HCT116 (cell line): ENCODE results near the gene TMSB4X. TPM values are rescaled to one million over a fixed set of nuclear protein-coding genes. Genes with fewer than 3 reads are reported as not detected.

Experiments used
- ATAC-seq: fragments of 200-7000 bp; cut with Tn5 transposase; 2 replicates; pipeline ENCODE4 v1.9.1; 2020; ENCODE audit warnings: mild to moderate bottlenecking, moderate library complexity
- BruUV-seq: library from RNA; stranded (reverse); fragments of 400-500 nt; replicated peaks from 2 replicates; lab custom pipeline; 2021; lab: Mats Ljungman, UMichigan
- CTCF ChIA-PET: fragments of 300-600 bp; sonication (Branson Sonifier 250); formaldehyde crosslinking; loops from one replicate; lab custom pipeline; 2021; ENCODE audit warnings: antibody characterized with exemption; lab: Charles Lee
- POLR2A ChIA-PET: fragments of 300-600, 350-600 bp; sonication (Branson Sonifier 250); formaldehyde crosslinking; loops from one replicate; lab custom pipeline; 2021; ENCODE audit warnings: antibody characterized with exemption; lab: Charles Lee
- RAD21 ChIA-PET, 2 experiments: fragments of 300-600 bp; sonication (Branson Sonifier 250); formaldehyde crosslinking; loops; one replicate each; lab custom pipeline; 2023; ENCODE audit warnings: low total read pairs in 2 of 2; ENCODE audit not compliant: uncharacterized antibody in 2 of 2, unreplicated experiment in 2 of 2, low non-redundant PET in 1 of 2; lab: Charles Lee
- DNase-seq: peaks from one replicate; pipeline ENCODE4 v3.0.0-alpha.2; 2010; ENCODE audit warnings: low read depth, low spot score
- H2AFZ ChIP-seq: fragments of 200-600 bp; shearing (Covaris generic), sonication (generic); 2 replicates; pipeline ENCODE4 v1.6.1; 2017; ENCODE audit warnings: low read depth, mixed run types, mixed read lengths, antibody characterized with exemption, low read length; ENCODE audit not compliant: poor library complexity, severe bottlenecking
- H3K27ac ChIP-seq: 2 replicates; pipeline ENCODE4 v1.5.1; 2012; ENCODE audit warnings: low read depth, low read length
- H3K27me3 ChIP-seq: fragments of 200-600 bp; sonication (generic); 2 replicates; pipeline ENCODE4 v1.6.1; 2016; ENCODE audit warnings: mixed run types, low read length, mixed read lengths; ENCODE audit not compliant: insufficient read depth
- H3K36me3 ChIP-seq, 2 experiments: fragments of 200-500 bp in 1 of 2; fragments of 200-600 bp in 1 of 2; sonication (Bioruptor generic) in 1 of 2; sonication (generic) in 1 of 2; 2 replicates each; pipeline versions ENCODE4 v1.5.1 to v1.6.1; 2014 to 2016; ENCODE audit warnings: low read length in 2 of 2, inconsistent platforms in 1 of 2, mixed read lengths in 1 of 2, mixed run types in 1 of 2; ENCODE audit not compliant: insufficient read depth in 2 of 2, control insufficient read depth in 1 of 2
- H3K4me1 ChIP-seq, 2 experiments: fragments of 200-600 bp in 1 of 2; sonication (generic) in 1 of 2; 2 replicates each; pipeline versions ENCODE4 v1.5.1 to v1.6.1; 2012 to 2017; ENCODE audit warnings: low read length in 2 of 2, inconsistent platforms in 1 of 2, mild to moderate bottlenecking in 1 of 2, mixed read lengths in 1 of 2, mixed run types in 1 of 2, moderate library complexity in 1 of 2; ENCODE audit not compliant: insufficient read depth in 2 of 2, control insufficient read depth in 1 of 2
- H3K4me2 ChIP-seq: fragments of 200-600 bp; sonication (generic); 2 replicates; pipeline ENCODE4 v1.6.1; 2017; ENCODE audit warnings: mixed run types, low read length, mixed read lengths
- H3K4me3 ChIP-seq, 2 experiments: fragments of 200-600 bp in 1 of 2; sonication (generic) in 1 of 2; replicated peaks in 1 of 2; 2 replicates each; pipeline ENCODE4 v1.5.1; 2011 to 2016; ENCODE audit warnings: low read length in 2 of 2, control low read depth in 1 of 2, low read depth in 1 of 2, mild to moderate bottlenecking in 1 of 2, mixed read lengths in 1 of 2, mixed run types in 1 of 2
- H3K79me2 ChIP-seq: fragments of 200-600 bp; sonication (generic); 2 replicates; pipeline ENCODE4 v1.6.1; 2017; ENCODE audit warnings: mild to moderate bottlenecking, mixed run types, low read length, moderate library complexity, mixed read lengths; ENCODE audit not compliant: insufficient read depth
- H3K9ac ChIP-seq: fragments of 200-600 bp; sonication (generic); 2 replicates; pipeline ENCODE4 v1.6.1; 2016; ENCODE audit warnings: low read length, mixed read lengths
- H3K9me2 ChIP-seq: fragments of 200-600 bp; sonication (generic), shearing (Covaris generic); 2 replicates; pipeline ENCODE4 v1.6.1; 2017; ENCODE audit warnings: mixed run types, mild to moderate bottlenecking, moderate library complexity; ENCODE audit not compliant: insufficient read depth
- H3K9me3 ChIP-seq, 2 experiments: fragments of 200-500 bp in 1 of 2; fragments of 200-600 bp in 1 of 2; sonication (Bioruptor generic) in 1 of 2; sonication (generic) in 1 of 2; 2 replicates each; pipeline ENCODE4 v1.6.1; 2014 to 2017; ENCODE audit warnings: low read length in 2 of 2, mixed read lengths in 2 of 2, inconsistent platforms in 1 of 2, low read depth in 1 of 2, mild to moderate bottlenecking in 1 of 2, mixed run types in 1 of 2, moderate library complexity in 1 of 2; ENCODE audit not compliant: control insufficient read depth in 1 of 2, insufficient read depth in 1 of 2
- H4K20me1 ChIP-seq: fragments of 200-600 bp; sonication (generic), shearing (Covaris generic); 2 replicates; pipeline ENCODE4 v1.6.1; 2017; ENCODE audit warnings: mixed run types, mild to moderate bottlenecking, moderate library complexity; ENCODE audit not compliant: insufficient read depth
- CBX3 ChIP-seq: IDR thresholded peaks from 2 replicates; pipeline ENCODE4 v1.6.1; 2012; ENCODE audit warnings: low read depth
- CEBPB ChIP-seq: IDR thresholded peaks from 2 replicates; pipeline ENCODE4 v1.6.1; 2012; ENCODE audit warnings: low read depth
- SIN3A ChIP-seq: IDR thresholded peaks from 2 replicates; pipeline ENCODE4 v1.6.1; 2012; ENCODE audit warnings: low read depth
- SRF ChIP-seq: IDR thresholded peaks from 2 replicates; pipeline ENCODE4 v1.6.1; 2012; ENCODE audit warnings: low read depth
- ZNF274 ChIP-seq: fragments of 200-500 bp; sonication (Bioruptor generic); IDR thresholded peaks from 2 replicates; pipeline ENCODE4 v1.6.1; 2014; ENCODE audit warnings: mild to moderate bottlenecking, low read depth, low read length, inconsistent platforms
- intact Hi-C: fragments of 100-400 bp; cut with micrococcal nuclease; formaldehyde crosslinking; loops from 2 replicates; pipeline ENCODE4 v1.10.0; 2022
- total RNA-seq: library from RNA; stranded (reverse); gene quantifications from one replicate; pipeline ENCODE4 v1.2.1, GENCODE V29; 2021; ENCODE audit not compliant: unreplicated experiment
- TF ChIP-seq, protein P1 (sequence below), 3 experiments: fragments of 200-600 bp in 1 of 3; sonication (generic) in 1 of 3; IDR thresholded peaks in 2 of 3; conservative IDR thresholded peaks in 1 of 3; 2 replicates each; pipeline ENCODE4 v1.5.1; 2012 to 2017; ENCODE audit warnings: low read depth in 2 of 3, low read length in 2 of 3, antibody characterized with exemption in 1 of 3, borderline replicate concordance in 1 of 3, control low read depth in 1 of 3, mild to moderate bottlenecking in 1 of 3, mixed read lengths in 1 of 3, mixed run types in 1 of 3, moderate library complexity in 1 of 3; ENCODE audit not compliant: insufficient read depth in 1 of 3
- TF ChIP-seq, protein P2 (sequence below): IDR thresholded peaks from 2 replicates; pipeline ENCODE4 v1.6.1; 2012
- TF ChIP-seq, protein P3 (sequence below): IDR thresholded peaks from 2 replicates; pipeline ENCODE4 v1.6.1; 2012; ENCODE audit warnings: low read depth

Gene TMSB4X
- total RNA-seq, 1 experiment from 2014 or later = 407 TPM

DNA sequence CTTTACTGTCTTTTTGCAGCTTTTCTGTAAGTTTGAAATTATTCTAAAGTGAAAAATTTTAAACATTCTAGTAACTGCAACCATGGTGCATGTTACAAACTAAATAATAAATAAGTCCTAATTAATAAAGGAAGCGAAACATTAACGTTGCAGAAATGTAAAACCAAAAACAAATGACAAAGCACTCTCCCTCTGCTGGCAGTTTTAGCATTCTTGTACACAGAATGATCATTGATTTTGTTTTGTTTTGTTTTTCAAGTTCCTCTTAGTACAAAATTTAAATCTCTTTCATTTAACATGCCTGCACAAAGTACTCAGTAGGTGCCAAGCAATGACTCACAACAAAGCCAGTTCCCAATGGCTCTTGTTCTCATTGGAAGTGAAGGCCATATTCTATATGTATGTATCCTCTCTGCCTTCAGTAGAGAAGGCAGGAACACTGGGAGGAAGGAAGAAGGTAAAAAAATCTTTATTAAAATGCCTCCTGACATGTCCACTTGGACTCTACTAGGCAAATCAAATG is 13.7 kb upstream of the TMSB4X start:
- no peak overlapping the region for H2AFZ ChIP-seq
- H3K9ac ChIP-seq = no peak overlapping the region
- no peaks in the 10 kb centered on the region for H3K36me3 ChIP-seq
- H3K79me2 ChIP-seq = no peaks in the 10 kb centered on the region
- no peaks in the 10 kb centered on the region for H3K9me2 ChIP-seq
- TF ChIP-seq SRF (no peak), CBX3 (no peak), SIN3A (no peak), ZNF274 (no peak), CEBPB (no peak)
- TF ChIP-seq, protein P1, sequence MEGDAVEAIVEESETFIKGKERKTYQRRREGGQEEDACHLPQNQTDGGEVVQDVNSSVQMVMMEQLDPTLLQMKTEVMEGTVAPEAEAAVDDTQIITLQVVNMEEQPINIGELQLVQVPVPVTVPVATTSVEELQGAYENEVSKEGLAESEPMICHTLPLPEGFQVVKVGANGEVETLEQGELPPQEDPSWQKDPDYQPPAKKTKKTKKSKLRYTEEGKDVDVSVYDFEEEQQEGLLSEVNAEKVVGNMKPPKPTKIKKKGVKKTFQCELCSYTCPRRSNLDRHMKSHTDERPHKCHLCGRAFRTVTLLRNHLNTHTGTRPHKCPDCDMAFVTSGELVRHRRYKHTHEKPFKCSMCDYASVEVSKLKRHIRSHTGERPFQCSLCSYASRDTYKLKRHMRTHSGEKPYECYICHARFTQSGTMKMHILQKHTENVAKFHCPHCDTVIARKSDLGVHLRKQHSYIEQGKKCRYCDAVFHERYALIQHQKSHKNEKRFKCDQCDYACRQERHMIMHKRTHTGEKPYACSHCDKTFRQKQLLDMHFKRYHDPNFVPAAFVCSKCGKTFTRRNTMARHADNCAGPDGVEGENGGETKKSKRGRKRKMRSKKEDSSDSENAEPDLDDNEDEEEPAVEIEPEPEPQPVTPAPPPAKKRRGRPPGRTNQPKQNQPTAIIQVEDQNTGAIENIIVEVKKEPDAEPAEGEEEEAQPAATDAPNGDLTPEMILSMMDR (IDR thresholded peaks at IDR 0.05 in 2 of 3, conservative IDR thresholded peaks at IDR 0.05 in 1 of 3; ENCODE audit: borderline replicate concordance in 1 of 3, insufficient read depth in 1 of 3, low read depth in 2 of 3, low read length in 2 of 3) = no peak
- TF ChIP-seq, protein P2, sequence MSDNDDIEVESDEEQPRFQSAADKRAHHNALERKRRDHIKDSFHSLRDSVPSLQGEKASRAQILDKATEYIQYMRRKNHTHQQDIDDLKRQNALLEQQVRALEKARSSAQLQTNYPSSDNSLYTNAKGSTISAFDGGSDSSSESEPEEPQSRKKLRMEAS = no peak
- TF ChIP-seq, protein P3, sequence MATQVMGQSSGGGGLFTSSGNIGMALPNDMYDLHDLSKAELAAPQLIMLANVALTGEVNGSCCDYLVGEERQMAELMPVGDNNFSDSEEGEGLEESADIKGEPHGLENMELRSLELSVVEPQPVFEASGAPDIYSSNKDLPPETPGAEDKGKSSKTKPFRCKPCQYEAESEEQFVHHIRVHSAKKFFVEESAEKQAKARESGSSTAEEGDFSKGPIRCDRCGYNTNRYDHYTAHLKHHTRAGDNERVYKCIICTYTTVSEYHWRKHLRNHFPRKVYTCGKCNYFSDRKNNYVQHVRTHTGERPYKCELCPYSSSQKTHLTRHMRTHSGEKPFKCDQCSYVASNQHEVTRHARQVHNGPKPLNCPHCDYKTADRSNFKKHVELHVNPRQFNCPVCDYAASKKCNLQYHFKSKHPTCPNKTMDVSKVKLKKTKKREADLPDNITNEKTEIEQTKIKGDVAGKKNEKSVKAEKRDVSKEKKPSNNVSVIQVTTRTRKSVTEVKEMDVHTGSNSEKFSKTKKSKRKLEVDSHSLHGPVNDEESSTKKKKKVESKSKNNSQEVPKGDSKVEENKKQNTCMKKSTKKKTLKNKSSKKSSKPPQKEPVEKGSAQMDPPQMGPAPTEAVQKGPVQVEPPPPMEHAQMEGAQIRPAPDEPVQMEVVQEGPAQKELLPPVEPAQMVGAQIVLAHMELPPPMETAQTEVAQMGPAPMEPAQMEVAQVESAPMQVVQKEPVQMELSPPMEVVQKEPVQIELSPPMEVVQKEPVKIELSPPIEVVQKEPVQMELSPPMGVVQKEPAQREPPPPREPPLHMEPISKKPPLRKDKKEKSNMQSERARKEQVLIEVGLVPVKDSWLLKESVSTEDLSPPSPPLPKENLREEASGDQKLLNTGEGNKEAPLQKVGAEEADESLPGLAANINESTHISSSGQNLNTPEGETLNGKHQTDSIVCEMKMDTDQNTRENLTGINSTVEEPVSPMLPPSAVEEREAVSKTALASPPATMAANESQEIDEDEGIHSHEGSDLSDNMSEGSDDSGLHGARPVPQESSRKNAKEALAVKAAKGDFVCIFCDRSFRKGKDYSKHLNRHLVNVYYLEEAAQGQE = no peak
- peaks cover 6 to 12% of the 10 kb centered on the region in 2 experiments for H3K4me1 ChIP-seq
- ATAC-seq (no peak), DNase-seq (no peak)
- no peak overlapping the region for H3K4me2 ChIP-seq
- intact Hi-C loops = no loop called here
- POLR2A ChIA-PET = no interaction called here
- CTCF ChIA-PET = no interaction called here
- H4K20me1 ChIP-seq = no peaks in the 10 kb centered on the region
- RAD21 ChIA-PET = no interaction called here
- H3K9me3 ChIP-seq = no peaks in the 10 kb centered on the region
- H3K27ac ChIP-seq = no peak overlapping the region
- no peak overlapping the region for H3K4me3 ChIP-seq
- H3K27me3 ChIP-seq = no peaks in the 10 kb centered on the region
- BruUV-seq = no TSS peak
